Neural progenitor cell (in vitro differentiated cells): ENCODE data around the gene UBE2L6.

Experiments used
- EZH2 ChIP-seq: fragments of 200-600 bp; sonication (generic); IDR thresholded peaks from 2 replicates; pipeline ENCODE4 v1.6.1; 2017; ENCODE audit warnings: antibody characterized with exemption, mild to moderate bottlenecking, moderate library complexity
- TF ChIP-seq, protein P1 (sequence below): fragments of 200-600 bp; sonication (generic); IDR thresholded peaks from 2 replicates; pipeline ENCODE4 v1.5.1; 2017; ENCODE audit warnings: antibody characterized with exemption, mild to moderate bottlenecking

DNA sequence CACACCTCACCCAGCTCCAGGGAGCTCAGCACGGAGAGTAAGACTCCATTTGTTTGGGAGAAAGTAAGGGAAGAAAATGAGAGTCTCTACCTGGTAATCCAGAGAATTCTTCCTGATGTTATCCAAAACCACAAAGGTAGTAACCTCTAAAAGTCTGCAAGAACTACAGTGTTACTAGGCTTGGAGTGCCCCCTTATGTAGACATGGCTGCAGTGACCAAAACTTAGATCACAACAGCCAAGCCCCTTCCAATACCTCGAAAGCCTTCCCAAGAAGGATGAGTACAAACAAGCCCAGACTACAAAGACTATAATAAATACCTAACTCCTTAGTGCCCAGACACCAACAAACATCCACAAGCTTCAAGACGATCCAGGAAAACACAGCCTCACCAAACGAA is 4.9 kb downstream of the UBE2L6 start:
- TF ChIP-seq, protein P1, sequence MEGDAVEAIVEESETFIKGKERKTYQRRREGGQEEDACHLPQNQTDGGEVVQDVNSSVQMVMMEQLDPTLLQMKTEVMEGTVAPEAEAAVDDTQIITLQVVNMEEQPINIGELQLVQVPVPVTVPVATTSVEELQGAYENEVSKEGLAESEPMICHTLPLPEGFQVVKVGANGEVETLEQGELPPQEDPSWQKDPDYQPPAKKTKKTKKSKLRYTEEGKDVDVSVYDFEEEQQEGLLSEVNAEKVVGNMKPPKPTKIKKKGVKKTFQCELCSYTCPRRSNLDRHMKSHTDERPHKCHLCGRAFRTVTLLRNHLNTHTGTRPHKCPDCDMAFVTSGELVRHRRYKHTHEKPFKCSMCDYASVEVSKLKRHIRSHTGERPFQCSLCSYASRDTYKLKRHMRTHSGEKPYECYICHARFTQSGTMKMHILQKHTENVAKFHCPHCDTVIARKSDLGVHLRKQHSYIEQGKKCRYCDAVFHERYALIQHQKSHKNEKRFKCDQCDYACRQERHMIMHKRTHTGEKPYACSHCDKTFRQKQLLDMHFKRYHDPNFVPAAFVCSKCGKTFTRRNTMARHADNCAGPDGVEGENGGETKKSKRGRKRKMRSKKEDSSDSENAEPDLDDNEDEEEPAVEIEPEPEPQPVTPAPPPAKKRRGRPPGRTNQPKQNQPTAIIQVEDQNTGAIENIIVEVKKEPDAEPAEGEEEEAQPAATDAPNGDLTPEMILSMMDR = peak; percentile 41
- TF ChIP-seq EZH2 = no peak
